GM21619 (cell line): ENCODE data around the gene AP4S1.
"Not testable (repeated sequence)": the region's sequence is repeated elsewhere in the genome, so short reads cannot be mapped to it uniquely, and the experiment has no call there.

ENCODE experiments used
- ATAC-seq: cut with Tn5 transposase; IDR thresholded peaks from one replicate; pipeline ENCODE4 v1.9.1; 2021; ENCODE audit not compliant: unreplicated experiment

Gene AP4S1

DNA sequence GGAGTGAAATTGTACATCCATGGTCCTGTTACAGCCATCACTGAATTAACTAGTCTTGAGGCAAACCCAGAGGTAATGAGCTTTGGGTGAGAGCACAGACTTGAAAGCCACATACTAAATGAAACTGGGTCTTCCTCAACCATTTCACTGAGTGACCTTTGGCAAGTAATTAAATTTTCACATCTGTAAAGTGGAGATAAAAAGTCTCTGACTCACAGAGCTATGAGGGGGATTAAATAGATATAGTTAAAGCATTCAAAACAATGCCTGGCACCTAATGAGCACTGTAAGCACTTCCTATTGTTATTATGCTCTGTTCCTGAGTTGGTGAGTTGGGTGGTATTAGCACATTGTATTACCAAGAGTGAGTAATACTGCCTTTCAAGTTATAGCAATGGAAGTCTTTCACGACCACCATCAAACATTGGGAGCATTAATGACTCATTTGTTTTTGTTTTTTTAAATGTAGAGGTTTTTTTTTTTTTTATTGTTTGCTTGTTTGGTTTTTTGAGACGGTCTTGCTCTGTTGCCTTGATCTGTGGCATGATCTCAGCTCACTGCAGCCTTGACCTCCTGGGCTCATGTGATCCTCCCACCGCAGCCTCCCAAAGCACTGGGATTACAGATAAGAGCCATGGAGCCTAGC is 13.2 kb downstream of the AP4S1 start:
- no peak for ATAC-seq

DNA sequence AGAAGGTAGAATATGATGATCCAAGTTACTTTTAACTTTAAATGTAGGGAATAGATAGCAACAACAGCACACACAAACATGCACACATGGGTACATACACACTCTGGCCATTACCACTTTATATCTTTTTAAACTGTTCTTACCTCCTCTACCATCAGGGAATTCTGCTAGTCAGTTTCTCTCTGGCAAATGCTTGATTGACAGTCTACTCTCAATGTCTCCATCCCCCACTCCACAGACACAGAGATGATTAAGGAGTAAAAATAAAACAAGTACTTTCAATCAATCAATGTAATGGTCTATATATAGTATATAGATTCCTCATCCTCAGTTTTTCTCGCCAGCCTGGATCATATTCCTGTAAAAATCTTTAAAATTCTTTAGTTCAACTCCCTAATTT is 16.9 kb downstream of the AP4S1 start:
- ATAC-seq: no peak

DNA sequence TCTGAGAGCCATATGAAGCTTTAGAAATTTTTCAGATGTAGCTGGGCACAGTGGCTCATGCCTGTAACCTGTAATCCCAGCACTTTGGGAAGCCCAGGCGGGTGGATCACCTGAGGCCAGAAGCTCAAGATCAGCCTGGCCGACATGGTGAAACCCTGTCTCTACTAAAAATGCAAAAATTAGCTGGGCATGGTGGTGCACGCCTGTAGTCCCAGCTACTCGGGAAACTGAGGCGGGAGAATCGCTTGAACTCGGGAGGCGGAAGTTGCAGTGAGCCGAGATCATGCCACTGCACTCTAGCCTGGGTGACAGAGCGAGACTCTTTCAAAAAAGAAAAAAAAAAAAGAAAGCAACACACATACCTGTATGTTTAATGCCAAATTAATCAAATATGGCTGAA is 17.4 kb downstream of the AP4S1 start:
- ATAC-seq: not testable (repeated sequence)

DNA sequence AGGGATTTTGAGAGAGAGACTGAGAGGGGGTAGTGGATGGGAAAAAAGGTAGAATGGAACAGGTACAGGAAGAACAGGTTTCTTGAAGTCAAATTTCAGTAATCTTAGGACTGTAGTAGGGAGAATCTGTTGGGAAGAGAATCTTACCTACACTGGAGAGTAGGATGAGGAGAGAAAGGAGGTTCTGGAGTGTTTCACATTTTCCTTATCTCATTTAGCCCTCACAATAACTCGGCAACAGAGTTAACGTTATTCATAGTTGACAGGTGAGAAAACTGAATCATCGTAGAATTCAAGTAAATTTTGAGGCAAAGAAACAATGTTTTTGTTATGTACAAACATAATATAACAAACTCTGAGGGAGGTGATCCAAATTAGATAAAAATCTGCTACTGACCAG is 17.9 kb downstream of the AP4S1 start:
- ATAC-seq: no peak

DNA sequence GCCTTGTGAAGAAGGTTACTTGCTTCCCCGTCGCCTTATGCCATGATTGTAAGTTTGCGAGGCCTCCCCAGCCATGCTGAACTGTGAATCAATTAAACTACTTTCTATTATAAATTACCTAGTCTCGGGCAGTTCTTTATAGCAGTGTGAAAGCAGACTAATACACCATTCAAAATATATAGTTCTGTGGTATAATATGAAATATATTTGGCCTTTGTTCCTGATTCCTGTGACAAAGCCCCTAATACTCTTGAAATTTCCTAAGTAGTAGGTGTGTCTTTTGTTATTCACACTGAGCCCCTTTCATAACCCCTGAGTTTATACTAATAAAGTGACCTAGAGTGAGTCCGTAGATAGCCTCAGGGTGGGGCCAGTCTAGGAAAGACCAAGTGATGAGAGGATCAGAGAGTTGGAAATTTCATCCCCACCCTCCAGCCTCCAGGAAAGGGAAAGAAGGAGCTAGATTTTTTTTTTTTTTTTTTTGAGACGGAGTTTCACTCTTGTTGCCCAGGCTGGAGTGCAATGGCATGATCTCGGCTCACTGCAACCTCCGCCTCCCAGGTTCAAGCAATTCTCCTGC is 20.1 kb downstream of the AP4S1 start:
- no peak for ATAC-seq

DNA sequence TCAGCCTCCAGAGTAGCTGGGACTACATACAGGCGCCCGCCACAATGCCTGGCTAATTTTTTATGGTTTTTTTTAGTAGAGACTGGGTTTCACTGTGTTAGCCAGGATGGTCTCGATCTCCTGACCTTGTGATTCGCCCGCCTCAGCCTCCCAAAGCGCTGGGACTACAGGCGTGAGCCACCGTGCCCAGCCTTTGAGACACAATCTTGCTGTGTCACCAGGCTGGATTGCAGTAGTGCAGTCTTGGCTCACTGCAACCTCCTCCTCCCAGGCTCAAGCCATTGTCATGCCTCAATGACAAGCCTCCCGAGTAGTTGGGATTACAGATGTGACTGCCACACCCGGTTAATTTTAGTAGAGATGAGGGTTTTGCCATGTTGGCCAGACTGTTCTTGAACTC is 22.1 kb downstream of the AP4S1 start:
- no peak for ATAC-seq

DNA sequence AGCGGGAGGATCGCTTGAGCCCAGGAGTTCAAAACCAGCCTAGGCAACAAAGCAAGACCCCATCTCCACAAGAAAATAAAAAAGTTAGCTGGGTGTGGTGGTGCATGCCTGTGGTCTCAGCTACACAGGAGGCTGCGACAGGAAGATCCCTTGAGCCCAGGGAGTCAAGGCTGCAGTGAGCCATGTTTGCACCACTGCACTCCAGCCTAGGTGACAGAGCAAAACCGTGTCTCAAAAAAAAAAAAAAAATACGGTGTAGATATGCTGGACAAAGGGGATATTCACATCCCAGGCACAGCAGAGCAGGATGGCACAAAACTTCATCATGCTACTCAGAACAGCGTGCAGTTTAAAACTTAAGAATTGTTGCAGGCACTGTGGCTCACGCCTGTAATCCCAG is 25.6 kb downstream of the AP4S1 start:
- ATAC-seq: no peak

DNA sequence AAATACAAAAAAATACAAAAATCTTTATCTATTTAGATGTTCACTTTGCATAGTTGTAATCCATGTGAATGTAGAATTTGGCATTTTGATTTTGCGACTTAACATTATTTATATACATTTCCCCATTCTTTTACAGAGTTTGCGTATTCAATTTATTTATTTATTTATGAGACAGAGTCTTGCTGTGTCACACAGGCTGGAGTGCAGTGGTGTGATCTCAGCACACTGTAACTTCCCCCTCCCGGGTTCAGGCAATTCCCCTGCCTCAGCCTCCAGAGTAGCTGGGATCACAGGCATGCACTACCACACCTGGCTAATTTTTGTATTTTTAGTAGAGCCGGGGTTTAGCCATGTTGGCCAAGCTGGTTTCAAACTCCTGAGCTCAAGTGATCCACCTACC is 26.1 kb downstream of the AP4S1 start:
- no peak for ATAC-seq

DNA sequence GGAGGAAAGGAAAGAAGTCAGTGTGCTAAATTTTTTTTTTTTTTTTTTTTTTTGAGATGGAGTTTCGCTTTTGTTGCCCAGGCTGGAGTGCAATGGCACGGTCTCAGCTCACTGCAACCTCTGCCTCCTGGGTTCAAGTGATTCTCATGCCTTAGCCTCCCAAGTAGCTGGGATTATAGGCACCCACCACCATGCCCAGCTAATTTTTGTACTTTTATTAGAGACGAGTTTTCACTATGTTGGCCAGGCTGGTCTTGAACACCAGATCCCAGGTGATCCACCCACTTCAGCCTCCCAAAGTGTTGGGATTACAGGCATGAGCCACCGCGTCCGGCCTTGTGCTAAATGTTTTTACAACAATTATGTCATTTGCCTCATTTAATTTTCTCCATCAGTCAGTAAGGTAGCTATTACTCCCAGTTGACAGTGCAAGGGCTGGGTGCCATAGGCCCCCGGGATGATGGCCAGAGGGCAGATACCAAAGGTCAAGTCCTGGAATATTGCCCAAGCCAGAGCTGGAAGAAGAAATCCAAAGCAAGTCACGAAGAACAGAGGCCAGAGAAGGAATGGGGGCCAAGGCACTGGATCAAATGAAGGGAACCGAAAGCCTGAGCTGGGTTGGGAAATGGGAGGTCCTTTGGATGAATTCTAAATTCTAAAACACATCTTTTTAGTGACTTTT is 27.6 kb downstream of the AP4S1 start:
- not testable (repeated sequence) for ATAC-seq

DNA sequence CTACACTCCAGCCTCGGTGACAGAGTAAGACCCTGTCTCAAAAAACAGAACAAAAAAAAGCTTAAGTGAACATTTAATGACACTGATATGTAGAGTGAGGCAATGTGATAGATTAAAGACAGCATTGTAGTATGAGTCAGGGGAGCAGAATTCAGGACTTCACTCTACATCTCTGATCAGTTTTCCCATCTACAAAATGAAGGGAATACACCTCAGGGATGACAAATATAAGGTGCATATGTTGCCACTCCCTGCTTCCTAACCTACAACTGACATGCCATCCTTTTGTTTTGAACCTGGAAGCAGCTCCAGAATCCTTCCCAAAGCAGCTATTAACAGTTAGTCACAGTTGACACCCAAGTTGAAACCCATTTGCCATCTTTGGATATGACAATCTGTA is 31.6 kb downstream of the AP4S1 start:
- no peak for ATAC-seq

DNA sequence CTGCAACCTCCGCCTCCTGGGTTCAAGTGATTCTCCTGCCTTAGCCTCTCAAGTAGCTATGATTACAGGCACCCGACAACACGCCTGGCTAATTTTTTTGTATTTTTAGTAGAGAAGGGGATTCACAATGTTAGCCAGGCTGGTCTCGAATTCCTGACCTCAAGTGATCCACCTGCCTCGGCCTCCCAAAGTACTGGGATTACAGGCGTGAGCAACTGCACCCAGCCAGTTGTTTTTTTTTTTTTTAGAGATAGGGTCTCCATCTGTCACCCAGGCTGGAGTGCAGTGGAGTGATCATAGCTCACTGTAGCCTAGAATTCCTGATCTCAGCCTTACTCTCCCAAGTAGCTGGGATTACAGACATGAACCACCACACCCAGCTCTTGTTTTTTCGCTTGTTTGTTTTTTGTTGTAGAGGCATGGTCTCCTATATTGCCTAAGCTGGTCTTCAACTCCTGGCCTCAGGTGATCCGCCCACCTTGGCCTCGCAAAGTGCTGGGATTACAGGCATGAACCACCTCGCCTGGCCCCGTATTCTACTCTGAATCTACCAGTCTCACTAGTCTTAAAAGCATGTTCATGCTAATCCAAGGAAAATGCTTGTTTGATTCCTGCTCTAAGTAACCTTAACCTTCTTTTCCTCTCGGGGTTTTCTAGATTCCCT is 32.4 kb downstream of the AP4S1 start:
- no peak for ATAC-seq

DNA sequence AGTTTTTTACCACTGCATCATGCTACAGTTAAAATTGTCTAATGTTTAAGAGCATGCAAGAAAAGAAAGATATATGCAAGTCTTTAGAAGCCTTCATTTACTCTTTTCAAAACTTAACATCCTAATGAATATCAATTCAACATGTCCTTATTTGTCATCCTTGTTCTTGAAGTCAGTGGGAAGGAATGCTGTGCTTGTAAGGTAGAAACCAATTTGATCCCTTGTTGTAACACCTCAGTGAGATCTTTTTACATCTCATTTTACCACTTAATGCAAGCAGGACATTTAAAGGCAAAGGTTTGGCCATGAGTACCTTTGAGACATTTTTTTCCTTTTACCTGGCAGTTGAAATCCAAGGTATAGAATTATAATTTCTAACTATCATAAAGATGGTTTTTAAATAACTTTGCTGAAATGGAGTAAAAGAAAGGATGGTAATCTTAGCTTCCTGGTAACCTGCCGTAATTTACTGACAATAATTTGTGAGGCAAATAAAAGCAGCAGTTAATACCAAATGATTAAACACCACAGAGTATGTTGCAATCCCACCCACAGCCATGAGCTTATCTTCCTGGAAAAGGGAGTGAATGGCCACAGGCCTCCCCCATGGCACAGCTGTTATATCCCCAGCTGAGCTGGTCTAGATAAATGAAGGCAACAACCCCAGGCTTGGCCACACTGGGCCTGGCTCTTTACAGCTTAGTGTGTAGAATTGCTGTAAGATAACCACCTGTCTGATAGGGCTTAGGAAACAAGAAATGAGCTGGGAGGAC is 33.9 kb downstream of the AP4S1 start:
- ATAC-seq: no peak

DNA sequence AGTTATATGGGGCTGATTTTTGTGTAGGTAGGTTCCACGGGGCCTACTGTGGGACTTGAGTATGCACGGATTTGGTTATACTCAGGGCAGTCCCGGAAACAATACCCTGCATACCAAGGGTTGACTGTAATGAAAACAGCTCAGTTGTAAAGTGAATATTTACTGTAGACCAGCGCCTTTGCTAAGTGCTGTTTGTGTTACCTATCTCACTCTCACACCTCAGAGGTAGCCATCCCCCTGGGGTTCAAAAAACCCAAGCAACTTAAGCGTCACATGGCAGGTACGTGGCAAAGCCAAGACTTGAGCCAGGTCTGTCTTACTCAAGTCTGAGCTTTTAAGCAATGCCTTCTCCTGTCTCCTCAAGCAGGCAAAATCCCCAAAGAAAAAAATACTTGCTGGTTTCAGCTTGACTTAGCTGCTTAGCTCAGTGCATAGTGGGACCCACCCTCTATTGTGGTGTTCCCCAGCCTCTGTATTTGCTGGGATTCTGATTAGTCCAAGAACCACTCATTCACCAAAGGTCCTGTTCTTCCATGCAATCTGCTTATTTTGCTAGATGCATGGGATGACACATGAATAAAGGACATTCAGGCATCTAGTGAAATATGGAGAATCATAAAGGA is 34.9 kb downstream of the AP4S1 start:
- ATAC-seq: no peak

DNA sequence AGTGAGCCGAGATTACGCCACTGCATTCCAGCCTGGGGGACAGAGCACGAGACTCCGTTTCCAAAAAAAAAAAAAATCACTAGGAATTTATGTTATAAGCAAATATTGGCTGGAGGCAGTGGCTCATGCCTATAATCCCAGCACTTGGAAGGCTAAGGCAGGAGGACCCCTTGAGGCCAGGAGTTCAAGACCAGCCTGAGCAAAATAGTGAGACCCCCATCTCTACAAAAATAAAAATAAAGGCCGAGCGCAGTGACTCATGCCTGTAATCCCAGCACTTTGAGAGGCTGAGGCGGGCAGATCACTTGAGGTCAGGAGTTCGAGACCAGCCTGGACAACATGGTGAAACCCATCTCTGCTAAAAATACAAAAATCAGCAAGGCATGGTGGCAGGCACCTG is 37.5 kb downstream of the AP4S1 start:
- not testable (repeated sequence) for ATAC-seq

DNA sequence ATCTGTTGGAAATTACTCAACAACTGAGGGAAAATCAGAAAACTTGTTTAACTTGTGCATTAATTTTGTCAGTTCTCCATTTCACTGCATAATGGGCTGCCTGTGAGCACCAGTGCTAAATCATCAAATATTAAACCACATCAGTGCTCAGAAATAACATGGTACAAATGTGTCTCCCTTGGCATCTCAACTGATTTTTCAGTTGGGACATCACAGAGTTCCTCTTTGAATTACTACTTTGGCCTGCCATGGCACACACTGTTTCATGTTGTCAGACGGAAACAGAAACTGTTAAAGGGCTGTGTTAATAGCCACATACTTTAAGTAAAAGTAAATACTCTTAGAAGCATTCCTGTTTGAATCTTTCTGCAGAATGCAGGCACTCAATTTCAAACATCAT is 42.8 kb downstream of the AP4S1 start:
- no peak for ATAC-seq

DNA sequence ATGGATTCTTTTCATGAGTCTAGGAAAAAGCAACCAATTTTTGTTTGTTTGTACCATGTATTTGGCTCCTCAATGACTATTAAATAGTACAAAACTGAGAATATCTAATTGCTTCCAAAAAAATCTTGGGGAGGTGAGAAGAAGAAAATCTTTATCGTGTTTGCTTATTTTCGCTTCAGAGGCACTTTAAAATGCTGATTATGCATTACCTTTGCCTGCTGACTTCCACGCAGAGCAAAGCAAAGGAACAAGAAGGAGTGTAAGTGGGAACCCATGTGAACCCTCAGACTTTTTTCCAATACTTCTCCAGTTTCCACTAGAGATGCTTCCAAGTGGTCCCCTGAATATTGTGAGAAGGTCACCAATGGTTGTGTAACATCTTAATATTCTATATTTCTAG is 43.9 kb downstream of the AP4S1 start:
- no peak for ATAC-seq

DNA sequence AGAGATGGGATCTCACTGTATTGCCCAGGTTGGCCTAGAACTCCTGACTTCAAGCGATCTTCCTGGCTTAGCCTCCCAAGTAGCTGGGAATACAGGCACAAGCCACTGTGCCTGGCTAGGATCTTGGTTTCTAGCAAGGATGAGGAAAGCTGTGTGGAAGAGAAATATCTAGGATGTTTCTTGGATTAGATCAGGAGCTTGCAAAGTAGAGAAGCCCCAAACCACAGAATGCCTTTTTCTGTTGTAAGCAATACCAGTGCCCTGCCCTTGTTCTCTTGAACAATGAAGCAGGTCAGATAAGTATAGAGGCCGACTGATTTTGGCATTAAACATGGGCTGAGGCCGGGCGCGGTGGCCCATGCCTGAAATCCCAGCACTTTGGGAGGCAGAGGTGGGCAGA is 45.0 kb downstream of the AP4S1 start:
- no peak for ATAC-seq

DNA sequence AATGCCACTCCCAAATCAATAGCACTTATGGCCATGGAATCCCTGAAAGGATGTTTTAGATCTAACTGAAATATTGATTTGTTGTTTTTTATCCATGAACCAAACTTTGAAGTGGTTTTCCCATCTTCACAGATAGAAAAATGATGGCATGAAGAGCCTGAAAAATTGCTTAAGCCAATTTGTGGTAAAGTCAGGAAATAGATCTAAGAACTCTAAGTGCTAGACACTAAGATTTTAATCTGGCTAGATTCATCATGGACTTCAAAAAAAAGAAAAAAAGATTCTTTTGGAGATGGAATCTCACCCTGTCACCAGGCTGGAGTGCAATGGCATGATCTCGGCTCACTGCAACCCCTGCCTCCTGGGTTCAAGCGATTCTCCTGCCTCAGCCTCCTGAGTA is 45.7 kb downstream of the AP4S1 start:
- ATAC-seq: no peak

DNA sequence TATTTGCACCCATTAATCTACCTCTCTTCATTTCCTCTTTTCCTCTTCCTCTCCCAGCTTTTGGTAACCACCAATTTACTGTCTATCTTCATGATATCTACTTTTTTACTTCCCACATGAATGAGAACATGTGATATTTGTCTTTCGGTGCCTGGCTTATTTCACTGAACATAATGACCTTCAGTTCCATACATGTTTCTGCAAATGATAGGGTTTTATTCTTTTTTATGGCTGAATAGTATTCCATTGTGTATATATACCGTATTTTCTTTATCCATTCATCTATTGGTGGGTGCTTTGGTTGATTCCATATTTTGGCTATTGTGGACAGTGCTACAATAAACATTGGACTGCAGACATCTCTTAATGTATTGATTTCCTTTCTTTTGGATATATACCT is 49.7 kb downstream of the AP4S1 start:
- no peak for ATAC-seq

DNA sequence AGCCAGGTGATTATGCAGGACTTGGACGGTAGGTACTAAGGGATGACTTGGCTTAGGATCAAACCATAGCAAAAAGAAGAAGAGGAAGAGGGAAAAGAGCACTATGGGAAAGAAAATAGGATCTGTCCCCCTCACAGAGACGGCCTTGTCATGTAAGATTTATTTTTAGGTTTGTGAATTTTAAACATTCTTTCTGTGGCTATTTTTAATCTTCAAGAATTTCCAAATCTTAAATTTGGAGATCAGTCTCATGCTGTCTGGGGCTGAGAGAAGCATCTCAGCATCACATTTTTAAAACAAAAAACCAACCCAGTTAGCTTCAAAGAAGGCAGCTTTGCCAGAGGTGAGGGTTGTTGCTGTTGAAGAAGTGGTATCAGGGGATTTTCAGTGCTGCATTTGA is 53.3 kb downstream of the AP4S1 start:
- no peak for ATAC-seq

DNA sequence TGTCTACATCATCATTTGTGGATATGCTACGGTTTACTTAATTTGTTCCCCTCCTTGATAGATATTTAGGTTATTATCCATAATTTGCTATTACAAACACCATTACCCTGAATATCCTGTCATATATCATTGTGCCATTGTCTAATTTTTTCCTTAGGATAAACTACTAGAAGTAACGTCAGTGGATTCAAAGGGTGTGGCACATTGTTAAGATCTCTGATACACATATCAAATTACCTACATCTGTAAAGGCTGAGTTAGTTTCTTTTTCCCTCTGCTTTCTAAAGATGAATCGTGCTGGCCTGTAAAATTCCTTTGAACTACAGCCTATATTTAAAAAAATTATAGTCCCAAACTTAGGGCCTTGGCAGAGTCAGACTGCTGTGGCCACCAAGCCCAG is 54.6 kb downstream of the AP4S1 start:
- no peak for ATAC-seq
